ENCODE data around the gene ARID1A.

- no peak for TF ChIP-seq CTCF (conservative IDR thresholded peaks at IDR 0.05 in 1 of 2, IDR thresholded peaks at IDR 0.05 in 1 of 2; ENCODE audit: extremely low read depth in 1 of 2, insufficient read depth in 1 of 2, low read depth in 1 of 2, low read length in 2 of 2)
- TF ChIP-seq EZH2 (IDR thresholded peaks at IDR 0.05; ENCODE audit: borderline replicate concordance, low read length), result no peak
Measured at GRCh38 chr1:26696119-26696653, 371 bp downstream of the ARID1A start.
